ENCODE data around the gene SCN3B. TPM values are rescaled to one million over a fixed set of nuclear protein-coding genes. Genes with fewer than 3 reads are reported as not detected.

The SCN3B gene
- 0.29 TPM for polyA plus RNA-seq (2013, experiment 1 of 2)
- polyA plus RNA-seq (2013, experiment 2 of 2) = 0.24 TPM

GRCh38 chr11:123654566-123655081 lies at the start of gene SCN3B:
Gene SCN3B (minus strand): TSS chr11:123654624. CDS start chr11:123653801, 823 bp downstream.
- Histone ChIP-seq H2BK15ac (ENCODE audit: low read length) (no peak within 1 kb of the TSS), H3K27ac (replicated peaks; ENCODE audit: low read length) (no peak within 1 kb of the TSS), H2AK5ac (ENCODE audit: low read depth, low read length) (no peak within 1 kb of the TSS), H3K18ac (ENCODE audit: low read length) (peak within 1 kb of the TSS; percentile 88), H3K4me3 (ENCODE audit: low read length in 2 of 2) (peak within 1 kb of the TSS; percentile 61 to 86), H3K36me3 (replicated peaks in 1 of 2; ENCODE audit: control insufficient read depth in 2 of 2, insufficient read depth in 2 of 2, low read length in 2 of 2) (no peaks in the 10 kb centered on the region), H3K79me1 (ENCODE audit: low read depth, low read length) (no peaks in the 10 kb centered on the region), H3K4me1 (ENCODE audit: control insufficient read depth in 2 of 2, insufficient read depth in 1 of 2, low read depth in 1 of 2, low read length in 2 of 2) (peaks cover 3 to 4% of the 10 kb centered on the region in 2 donors), H3K4me2 (ENCODE audit: insufficient read depth, low read length, poor library complexity, severe bottlenecking) (peak within 1 kb of the TSS; percentile 100), H3K9me3 (replicated peaks in 1 of 2; ENCODE audit: control insufficient read depth in 2 of 2, insufficient read depth in 1 of 2, low read depth in 1 of 2, low read length in 2 of 2) (no peaks in the 10 kb centered on the region), H3K27me3 (ENCODE audit: control insufficient read depth in 3 of 3, insufficient read depth in 3 of 3, low read depth in 1 of 3, low read length in 3 of 3) (peaks cover 0 to 68% (median 19%) of the 10 kb centered on the region in 3 experiments), H3K23ac (ENCODE audit: low read depth, low read length, poor library complexity) (peak within 1 kb of the TSS; percentile 76), H2BK120ac (ENCODE audit: low read depth, low read length) (no peak within 1 kb of the TSS), H2AFZ (ENCODE audit: low read length) (peak within 1 kb of the TSS; percentile 98), H4K91ac (ENCODE audit: low read depth, low read length, poor library complexity) (no peak within 1 kb of the TSS), H2BK12ac (ENCODE audit: low read length) (peak within 1 kb of the TSS; percentile 32), H2BK5ac (ENCODE audit: low read length) (no peak within 1 kb of the TSS), H3K9ac (ENCODE audit: low read depth, low read length, poor library complexity) (peak within 1 kb of the TSS; percentile 83), H4K8ac (ENCODE audit: low read depth, low read length) (no peak within 1 kb of the TSS), H3K4ac (ENCODE audit: low read length) (no peak within 1 kb of the TSS), H3K14ac (ENCODE audit: low read length) (no peak within 1 kb of the TSS)
- peak; percentile 72 for DNase-seq (ENCODE audit: low spot score)
- no CpG with 5 or more reads among the region's 44 CpGs for WGBS, 2 donors (ENCODE audit: extremely low coverage in 2 of 2, insufficient read length in 2 of 2, insufficient replicate concordance in 1 of 2)

GRCh38 chr11:123702696-123703095 lies 48.3 kb upstream of the SCN3B start:
- Histone ChIP-seq H2BK120ac (ENCODE audit: low read depth, low read length) (no peak overlapping the region), H4K8ac (ENCODE audit: low read depth, low read length) (no peak overlapping the region), H4K91ac (ENCODE audit: low read depth, low read length, poor library complexity) (no peak overlapping the region), H3K18ac (ENCODE audit: low read length) (no peak overlapping the region), H3K9me3 (replicated peaks in 1 of 2; ENCODE audit: control insufficient read depth in 2 of 2, insufficient read depth in 1 of 2, low read depth in 1 of 2, low read length in 2 of 2) (no peaks in the 10 kb centered on the region), H3K36me3 (replicated peaks in 1 of 2; ENCODE audit: control insufficient read depth in 2 of 2, insufficient read depth in 2 of 2, low read length in 2 of 2) (no peaks in the 10 kb centered on the region), H3K9ac (ENCODE audit: low read depth, low read length, poor library complexity) (no peak overlapping the region), H3K4me3 (ENCODE audit: low read length in 2 of 2) (no peak overlapping the region), H2BK15ac (ENCODE audit: low read length) (no peak overlapping the region), H3K27me3 (ENCODE audit: control insufficient read depth in 3 of 3, insufficient read depth in 3 of 3, low read depth in 1 of 3, low read length in 3 of 3) (peaks cover 0 to 29% (median 0%) of the 10 kb centered on the region in 3 experiments), H3K23ac (ENCODE audit: low read depth, low read length, poor library complexity) (no peak overlapping the region), H3K14ac (ENCODE audit: low read length) (no peak overlapping the region), H3K4me1 (ENCODE audit: control insufficient read depth in 2 of 2, insufficient read depth in 1 of 2, low read depth in 1 of 2, low read length in 2 of 2) (no peaks in the 10 kb centered on the region), H3K27ac (replicated peaks; ENCODE audit: low read length) (no peak overlapping the region), H3K79me1 (ENCODE audit: low read depth, low read length) (no peaks in the 10 kb centered on the region), H3K4ac (ENCODE audit: low read length) (no peak overlapping the region), H2BK5ac (ENCODE audit: low read length) (no peak overlapping the region), H2AFZ (ENCODE audit: low read length) (no peak overlapping the region), H3K4me2 (ENCODE audit: insufficient read depth, low read length, poor library complexity, severe bottlenecking) (no peak overlapping the region), H2AK5ac (ENCODE audit: low read depth, low read length) (no peak overlapping the region), H2BK12ac (ENCODE audit: low read length) (no peak overlapping the region)
- no peak for DNase-seq (ENCODE audit: low spot score)
- no CpG with 5 or more reads among the region's 2 CpGs for WGBS, 2 donors (ENCODE audit: extremely low coverage in 2 of 2, insufficient read length in 2 of 2, insufficient replicate concordance in 1 of 2)

GRCh38 chr11:123702139-123702538 lies 47.7 kb upstream of the SCN3B start:
- H3K23ac ChIP-seq (ENCODE audit: low read depth, low read length, poor library complexity) = no peak overlapping the region
- peaks cover 0 to 29% (median 0%) of the 10 kb centered on the region in 3 experiments for H3K27me3 ChIP-seq (ENCODE audit: control insufficient read depth in 3 of 3, insufficient read depth in 3 of 3, low read depth in 1 of 3, low read length in 3 of 3)
- peak overlapping the region; percentile 33 for H2AFZ ChIP-seq (ENCODE audit: low read length)
- no peak overlapping the region for H3K4ac ChIP-seq (ENCODE audit: low read length)
- no peak overlapping the region for H2BK120ac ChIP-seq (ENCODE audit: low read depth, low read length)
- no peak overlapping the region for H2AK5ac ChIP-seq (ENCODE audit: low read depth, low read length)
- no peak overlapping the region for H2BK15ac ChIP-seq (ENCODE audit: low read length)
- H3K79me1 ChIP-seq (ENCODE audit: low read depth, low read length) = no peaks in the 10 kb centered on the region
- H3K4me1 ChIP-seq (ENCODE audit: control insufficient read depth in 2 of 2, insufficient read depth in 1 of 2, low read depth in 1 of 2, low read length in 2 of 2) = no peaks in the 10 kb centered on the region
- no peak overlapping the region for H3K9ac ChIP-seq (ENCODE audit: low read depth, low read length, poor library complexity)
- no peaks in the 10 kb centered on the region for H3K36me3 ChIP-seq (replicated peaks in 1 of 2; ENCODE audit: control insufficient read depth in 2 of 2, insufficient read depth in 2 of 2, low read length in 2 of 2)
- no peak overlapping the region for H3K4me3 ChIP-seq (ENCODE audit: low read length in 2 of 2)
- DNase-seq (ENCODE audit: low spot score) = no peak
- no peak overlapping the region for H2BK12ac ChIP-seq (ENCODE audit: low read length)
- no peak overlapping the region for H3K4me2 ChIP-seq (ENCODE audit: insufficient read depth, low read length, poor library complexity, severe bottlenecking)
- no CpG with 5 or more reads among the region's 9 CpGs for WGBS, 2 donors (ENCODE audit: extremely low coverage in 2 of 2, insufficient read length in 2 of 2, insufficient replicate concordance in 1 of 2)
- H3K14ac ChIP-seq (ENCODE audit: low read length) = no peak overlapping the region
- H3K27ac ChIP-seq (replicated peaks; ENCODE audit: low read length) = no peak overlapping the region
- H3K9me3 ChIP-seq (replicated peaks in 1 of 2; ENCODE audit: control insufficient read depth in 2 of 2, insufficient read depth in 1 of 2, low read depth in 1 of 2, low read length in 2 of 2) = no peaks in the 10 kb centered on the region
- no peak overlapping the region for H2BK5ac ChIP-seq (ENCODE audit: low read length)
- no peak overlapping the region for H4K8ac ChIP-seq (ENCODE audit: low read depth, low read length)
- H3K18ac ChIP-seq (ENCODE audit: low read length) = no peak overlapping the region
- H4K91ac ChIP-seq (ENCODE audit: low read depth, low read length, poor library complexity) = no peak overlapping the region

GRCh38 chr11:123700772-123701171 lies 46.3 kb upstream of the SCN3B start:
- no peak overlapping the region for H2AFZ ChIP-seq (ENCODE audit: low read length)
- no peaks in the 10 kb centered on the region for H3K4me1 ChIP-seq (ENCODE audit: control insufficient read depth in 2 of 2, insufficient read depth in 1 of 2, low read depth in 1 of 2, low read length in 2 of 2)
- no peak for DNase-seq (ENCODE audit: low spot score)
- H3K27me3 ChIP-seq (ENCODE audit: control insufficient read depth in 3 of 3, insufficient read depth in 3 of 3, low read depth in 1 of 3, low read length in 3 of 3) = peaks cover 0 to 27% (median 0%) of the 10 kb centered on the region in 3 experiments
- H3K79me1 ChIP-seq (ENCODE audit: low read depth, low read length) = no peaks in the 10 kb centered on the region
- H3K23ac ChIP-seq (ENCODE audit: low read depth, low read length, poor library complexity) = no peak overlapping the region
- H3K36me3 ChIP-seq (replicated peaks in 1 of 2; ENCODE audit: control insufficient read depth in 2 of 2, insufficient read depth in 2 of 2, low read length in 2 of 2) = no peaks in the 10 kb centered on the region
- H3K4me2 ChIP-seq (ENCODE audit: insufficient read depth, low read length, poor library complexity, severe bottlenecking) = no peak overlapping the region
- H3K9ac ChIP-seq (ENCODE audit: low read depth, low read length, poor library complexity) = no peak overlapping the region
- H2BK12ac ChIP-seq (ENCODE audit: low read length) = no peak overlapping the region
- H4K8ac ChIP-seq (ENCODE audit: low read depth, low read length) = no peak overlapping the region
- no peak overlapping the region for H2BK15ac ChIP-seq (ENCODE audit: low read length)
- no peak overlapping the region for H2BK5ac ChIP-seq (ENCODE audit: low read length)
- no peak overlapping the region for H2AK5ac ChIP-seq (ENCODE audit: low read depth, low read length)
- no peak overlapping the region for H3K4me3 ChIP-seq (ENCODE audit: low read length in 2 of 2)
- no peak overlapping the region for H3K14ac ChIP-seq (ENCODE audit: low read length)
- H3K27ac ChIP-seq (replicated peaks; ENCODE audit: low read length) = no peak overlapping the region
- H3K4ac ChIP-seq (ENCODE audit: low read length) = no peak overlapping the region
- no peak overlapping the region for H2BK120ac ChIP-seq (ENCODE audit: low read depth, low read length)
- no peak overlapping the region for H4K91ac ChIP-seq (ENCODE audit: low read depth, low read length, poor library complexity)
- no CpG with 5 or more reads among the region's 3 CpGs for WGBS, 2 donors (ENCODE audit: extremely low coverage in 2 of 2, insufficient read length in 2 of 2, insufficient replicate concordance in 1 of 2)
- no peaks in the 10 kb centered on the region for H3K9me3 ChIP-seq (replicated peaks in 1 of 2; ENCODE audit: control insufficient read depth in 2 of 2, insufficient read depth in 1 of 2, low read depth in 1 of 2, low read length in 2 of 2)
- H3K18ac ChIP-seq (ENCODE audit: low read length) = no peak overlapping the region
